ENCODE results near the gene PDZD7.

GRCh38 chr10:100998183-100998990, 32.5 kb downstream of the PDZD7 start:
- TF ChIP-seq EGR1 (IDR thresholded peaks at IDR 0.05; ENCODE audit: low read depth in 2 of 2) (no peak), ATF3 (IDR thresholded peaks at IDR 0.05) (no peak), CTCF (IDR thresholded peaks at IDR 0.05; ENCODE audit: low read depth, low read length, missing input control) (no peak), RAD21 (IDR thresholded peaks at IDR 0.05) (no peak), YY1 (IDR thresholded peaks at IDR 0.05) (no peak)
